Brain microvascular endothelial cell (primary cell): ENCODE results near the gene ARHGEF16.
A peak's percentile ranks its signal among the peaks of the same experiment; 100 is the strongest.

ENCODE experiments used
- DNase-seq: peaks from one replicate; pipeline ENCODE4 v3.0.0-alpha.2; 2020
- H3K27ac ChIP-seq: fragments of 250-450 bp; sonication (Bioruptor Pico); 2 replicates; pipeline ENCODE4 v1.5.1; 2020; ENCODE audit warnings: mild to moderate bottlenecking, moderate library complexity
- H3K27me3 ChIP-seq: fragments of 250-450 bp; sonication (Bioruptor Pico); replicated peaks from 2 replicates; pipeline ENCODE4 v1.5.1; 2020; ENCODE audit warnings: mild to moderate bottlenecking
- H3K36me3 ChIP-seq: fragments of 250-450 bp; sonication (Bioruptor Pico); replicated peaks from 2 replicates; pipeline ENCODE4 v1.5.1; 2020; ENCODE audit warnings: mild to moderate bottlenecking
- H3K4me3 ChIP-seq: 2 replicates; pipeline ENCODE4 v1.5.1; 2011; ENCODE audit warnings: low read depth, mild to moderate bottlenecking, control low read depth, low read length, moderate library complexity
- in situ Hi-C: cut with HindIII; loops from 2 replicates; pipeline ENCODE4 v1.10.0; 2017; ENCODE audit warnings: low sequenced_read_pairs, low pct_ligation_motif_present
- TF ChIP-seq, protein P1 (sequence below): IDR thresholded peaks from 2 replicates; pipeline ENCODE4 v1.5.1; 2011; ENCODE audit warnings: low read depth, mild to moderate bottlenecking, moderate library complexity, low read length, control low read depth, inconsistent platforms; ENCODE audit errors: missing control alignments

The ARHGEF16 gene

DNA sequence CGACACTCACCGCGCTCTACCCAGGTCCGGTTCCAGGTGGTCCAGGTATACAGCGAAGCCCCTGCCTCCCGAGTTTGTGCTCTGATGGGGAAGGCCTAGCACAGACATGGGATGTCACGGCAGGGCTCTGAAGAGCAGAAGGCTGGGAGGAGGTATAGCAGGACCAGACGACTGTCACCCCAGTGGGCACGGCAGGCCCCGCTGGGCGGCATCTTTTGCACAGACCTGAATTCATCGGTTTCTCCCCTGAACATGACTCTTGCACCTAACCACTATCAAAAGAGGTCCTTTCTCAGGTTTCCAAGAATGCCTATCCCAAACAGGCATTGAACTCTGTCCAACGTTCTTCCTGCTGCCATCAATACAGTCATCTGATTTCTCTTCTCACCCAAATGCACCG, 30.6 kb downstream of the ARHGEF16 start:
- Histone ChIP-seq H3K4me3 (no peak overlapping the region), H3K36me3 (no peaks in the 10 kb centered on the region), H3K27me3 (no peaks in the 10 kb centered on the region), H3K27ac (no peak overlapping the region)
- TF ChIP-seq, protein P1, sequence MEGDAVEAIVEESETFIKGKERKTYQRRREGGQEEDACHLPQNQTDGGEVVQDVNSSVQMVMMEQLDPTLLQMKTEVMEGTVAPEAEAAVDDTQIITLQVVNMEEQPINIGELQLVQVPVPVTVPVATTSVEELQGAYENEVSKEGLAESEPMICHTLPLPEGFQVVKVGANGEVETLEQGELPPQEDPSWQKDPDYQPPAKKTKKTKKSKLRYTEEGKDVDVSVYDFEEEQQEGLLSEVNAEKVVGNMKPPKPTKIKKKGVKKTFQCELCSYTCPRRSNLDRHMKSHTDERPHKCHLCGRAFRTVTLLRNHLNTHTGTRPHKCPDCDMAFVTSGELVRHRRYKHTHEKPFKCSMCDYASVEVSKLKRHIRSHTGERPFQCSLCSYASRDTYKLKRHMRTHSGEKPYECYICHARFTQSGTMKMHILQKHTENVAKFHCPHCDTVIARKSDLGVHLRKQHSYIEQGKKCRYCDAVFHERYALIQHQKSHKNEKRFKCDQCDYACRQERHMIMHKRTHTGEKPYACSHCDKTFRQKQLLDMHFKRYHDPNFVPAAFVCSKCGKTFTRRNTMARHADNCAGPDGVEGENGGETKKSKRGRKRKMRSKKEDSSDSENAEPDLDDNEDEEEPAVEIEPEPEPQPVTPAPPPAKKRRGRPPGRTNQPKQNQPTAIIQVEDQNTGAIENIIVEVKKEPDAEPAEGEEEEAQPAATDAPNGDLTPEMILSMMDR: no peak
- in situ Hi-C loops: no loop called here
- DNase-seq: no peak

DNA sequence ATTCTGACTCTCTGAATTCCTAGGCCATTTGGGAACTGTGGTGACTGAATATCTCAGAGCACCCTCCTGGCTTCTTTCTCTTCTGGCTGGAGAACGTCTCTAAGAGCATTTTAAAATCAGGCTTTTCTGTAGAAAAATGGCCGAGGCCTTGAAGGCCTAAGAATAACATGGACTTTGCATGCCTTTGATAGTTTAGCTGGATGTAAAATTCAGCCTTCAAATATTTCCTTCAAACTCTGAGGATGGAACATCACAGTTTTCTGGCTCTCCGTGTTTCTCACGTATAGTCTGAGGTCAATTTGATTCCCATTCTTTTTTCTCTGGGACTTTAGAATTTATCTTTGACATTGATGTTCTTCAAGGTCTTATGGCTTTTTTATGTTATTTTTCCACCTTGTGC, 34.0 kb downstream of the ARHGEF16 start:
- in situ Hi-C loops: no loop called here
- H3K4me3 ChIP-seq: no peak overlapping the region
- no peak for DNase-seq
- no peak overlapping the region for H3K27ac ChIP-seq
- H3K36me3 ChIP-seq: no peaks in the 10 kb centered on the region
- no peaks in the 10 kb centered on the region for H3K27me3 ChIP-seq
- TF ChIP-seq, protein P1: no peak

DNA sequence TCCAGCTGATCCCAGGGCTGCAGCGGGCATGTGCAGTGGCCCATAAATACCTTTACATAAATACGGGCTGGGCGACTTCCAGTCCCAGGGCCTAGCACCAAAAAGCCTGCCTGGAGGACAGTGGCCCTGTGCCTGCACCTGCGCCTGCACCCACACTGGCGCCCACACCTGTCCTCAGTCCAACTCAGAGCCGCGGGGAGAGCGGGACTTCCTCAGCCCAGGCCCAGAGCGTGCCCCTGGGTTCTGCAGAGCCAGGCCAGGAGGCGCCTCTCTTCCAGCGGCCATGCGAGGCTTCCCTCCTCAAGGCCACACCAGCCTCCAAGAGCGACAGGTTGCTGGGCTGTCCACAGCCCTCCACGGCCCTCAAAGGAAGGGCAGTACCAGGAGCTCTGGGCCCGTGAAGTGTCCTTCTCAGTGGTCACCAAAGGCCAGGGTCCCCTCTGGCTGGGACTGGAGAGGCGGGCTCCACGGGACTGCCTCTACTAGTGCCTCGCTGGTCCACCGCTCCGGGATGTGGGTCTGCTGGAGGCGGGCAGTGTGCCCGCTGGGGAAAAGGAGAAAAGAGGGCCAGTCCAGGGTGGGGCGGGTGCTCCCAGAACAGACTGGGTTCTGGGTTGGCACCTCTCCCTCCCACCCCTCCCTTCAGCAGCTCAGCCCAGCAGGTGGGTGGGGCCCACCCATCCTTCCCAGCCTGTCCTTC, 35.7 kb downstream of the ARHGEF16 start:
- no peaks in the 10 kb centered on the region for H3K27me3 ChIP-seq
- no peak overlapping the region for H3K4me3 ChIP-seq
- TF ChIP-seq, protein P1: no peak
- DNase-seq: no peak
- no peaks in the 10 kb centered on the region for H3K36me3 ChIP-seq
- no peak overlapping the region for H3K27ac ChIP-seq
- in situ Hi-C loops: no loop called here

DNA sequence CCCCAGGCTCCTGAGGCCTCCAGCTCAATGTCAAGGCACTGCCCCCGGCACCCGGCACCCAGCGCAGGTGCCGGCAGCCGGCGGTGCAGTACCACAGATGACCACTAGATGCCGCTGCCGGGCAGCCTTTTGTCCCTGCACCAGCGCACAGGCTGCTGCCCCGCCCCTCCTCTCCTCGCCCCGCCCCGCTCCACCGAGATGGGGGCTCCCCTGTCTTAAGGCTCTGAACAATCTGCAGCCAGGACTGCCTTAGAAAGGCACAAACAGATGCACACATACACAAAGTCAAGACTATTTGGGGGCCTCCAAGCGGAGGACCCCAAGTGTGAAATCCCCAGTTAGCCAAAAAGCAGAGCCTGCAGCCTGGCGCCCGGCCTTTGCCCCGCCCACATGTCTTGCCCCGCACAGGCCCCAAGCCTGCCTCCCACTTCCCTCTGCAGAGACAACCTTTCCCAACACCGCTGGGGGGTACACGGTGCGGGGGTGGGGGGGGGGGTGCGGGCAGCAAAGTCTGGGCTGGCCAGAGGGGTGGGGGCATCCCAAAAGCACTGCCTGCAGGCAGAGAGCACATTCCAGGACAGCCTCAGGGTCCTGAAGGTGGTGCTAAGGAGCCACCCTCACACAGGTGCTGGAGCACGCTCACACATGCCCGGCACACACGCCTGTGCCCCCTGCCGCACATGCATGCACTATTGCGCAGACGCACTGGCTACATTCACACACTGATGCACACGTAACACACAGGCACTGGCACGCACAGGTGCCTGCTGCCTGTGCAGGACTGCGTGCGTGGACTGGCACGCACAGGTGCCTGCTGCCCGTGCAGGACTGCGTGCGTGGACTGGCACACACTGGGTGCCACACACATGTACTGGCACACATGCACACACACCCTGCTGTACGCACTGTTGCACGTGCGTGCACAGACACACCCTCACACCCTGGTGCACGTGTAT, 37.1 kb downstream of the ARHGEF16 start:
- H3K36me3 ChIP-seq: no peaks in the 10 kb centered on the region
- no peaks in the 10 kb centered on the region for H3K27me3 ChIP-seq
- no peak overlapping the region for H3K4me3 ChIP-seq
- in situ Hi-C loops: no loop called here
- peak; percentile 30 for DNase-seq
- TF ChIP-seq, protein P1: peak; percentile 95
- H3K27ac ChIP-seq: no peak overlapping the region

DNA sequence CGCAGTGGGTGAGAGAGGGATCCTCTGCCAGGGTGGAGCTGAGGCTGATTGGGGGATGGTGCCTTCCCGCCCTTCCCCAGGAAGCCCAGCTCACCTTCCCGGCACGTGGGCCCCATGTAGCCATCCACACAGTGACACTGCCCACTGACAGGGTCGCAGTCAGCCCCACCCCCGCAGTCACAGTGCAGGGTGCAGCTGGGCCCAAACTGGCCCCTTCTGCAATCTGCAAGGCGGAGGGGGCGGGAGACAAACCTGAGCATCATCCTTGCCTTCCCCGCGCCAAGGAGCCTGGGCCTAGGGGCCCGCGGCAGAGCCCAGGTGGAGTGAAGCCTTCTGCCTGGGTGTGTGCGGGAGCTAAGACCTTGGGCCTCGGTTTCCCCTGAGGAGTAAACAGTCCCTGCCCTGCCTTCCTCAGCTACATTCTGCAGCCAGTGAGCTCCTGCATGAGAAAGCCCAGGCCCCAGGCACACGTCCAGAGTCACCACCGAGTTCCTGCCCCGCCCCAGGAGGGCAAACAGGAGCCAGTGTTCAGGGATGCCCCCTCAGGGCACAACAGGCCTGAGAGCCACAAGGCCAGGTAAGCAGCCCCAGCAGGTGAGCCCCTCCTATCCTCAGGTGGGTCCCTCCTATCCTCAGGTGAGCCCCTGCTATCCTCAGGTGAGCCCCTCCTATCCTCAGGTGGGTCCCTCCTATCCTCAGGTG, 38.2 kb downstream of the ARHGEF16 start:
- Histone ChIP-seq H3K27me3 (no peaks in the 10 kb centered on the region), H3K4me3 (no peak overlapping the region), H3K27ac (no peak overlapping the region), H3K36me3 (no peaks in the 10 kb centered on the region)
- in situ Hi-C loops: no loop called here
- DNase-seq: no peak
- TF ChIP-seq, protein P1: no peak
